NCI-H748 (cell line): Measurements from ENCODE around the gene CTXND1.
A peak's percentile ranks its signal among the peaks of the same experiment; 100 is the strongest.
"Not testable (repeated sequence)": the region's sequence is repeated elsewhere in the genome, so short reads cannot be mapped to it uniquely, and the experiment has no call there.

Experiments used
- DNase-seq: peaks from one replicate; lab custom pipeline; 2025; ENCODE audit not compliant: unreplicated experiment; lab: John Stamatoyannopoulos, UW

Gene CTXND1

DNA sequence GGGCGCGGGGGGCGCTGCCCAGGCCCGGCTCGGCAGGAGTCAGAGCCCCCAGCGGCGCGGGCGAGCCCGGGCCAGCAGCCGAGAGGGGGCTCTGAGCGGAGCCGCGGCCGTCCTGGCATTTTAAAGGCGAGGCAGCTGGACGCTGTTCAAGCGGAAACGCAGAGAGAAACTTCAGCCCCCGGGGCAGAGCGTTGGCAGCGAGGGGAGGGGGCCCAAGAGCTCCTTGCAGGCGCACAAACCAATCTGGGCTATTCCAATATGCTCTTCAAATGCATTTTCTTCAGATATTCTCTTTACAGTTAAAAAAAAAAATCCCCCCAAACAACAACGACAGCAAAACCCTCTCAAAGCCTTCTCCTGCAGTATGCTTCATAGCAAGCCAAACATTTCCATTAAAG is at the start of gene CTXND1:
Gene CTXND1, minus strand, starts transcription at position 93 of the 398 bp plus-strand sequence. CDS start 50,264 bp downstream, outside the sequence.
- DNase-seq = peak; percentile 6

DNA sequence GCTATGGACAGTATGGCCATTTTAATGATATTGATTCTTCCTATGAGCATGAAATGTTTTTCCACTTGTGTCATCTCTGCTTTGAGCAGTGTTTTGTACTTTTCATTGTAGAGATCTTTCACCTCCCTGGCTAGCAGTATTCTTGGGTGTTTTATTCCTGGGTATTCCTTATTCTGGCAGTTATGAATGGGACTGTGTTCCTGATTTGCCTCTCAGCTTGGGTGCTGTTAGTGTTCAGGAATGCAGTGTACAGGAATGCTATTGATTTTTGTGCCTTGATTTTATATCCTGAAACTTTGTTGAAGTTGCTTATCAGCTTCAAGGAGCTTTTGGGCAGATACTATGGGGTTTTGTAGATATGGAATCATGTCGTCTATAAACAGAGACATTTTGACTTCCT is 49.5 kb upstream of the CTXND1 start:
- no peak for DNase-seq

DNA sequence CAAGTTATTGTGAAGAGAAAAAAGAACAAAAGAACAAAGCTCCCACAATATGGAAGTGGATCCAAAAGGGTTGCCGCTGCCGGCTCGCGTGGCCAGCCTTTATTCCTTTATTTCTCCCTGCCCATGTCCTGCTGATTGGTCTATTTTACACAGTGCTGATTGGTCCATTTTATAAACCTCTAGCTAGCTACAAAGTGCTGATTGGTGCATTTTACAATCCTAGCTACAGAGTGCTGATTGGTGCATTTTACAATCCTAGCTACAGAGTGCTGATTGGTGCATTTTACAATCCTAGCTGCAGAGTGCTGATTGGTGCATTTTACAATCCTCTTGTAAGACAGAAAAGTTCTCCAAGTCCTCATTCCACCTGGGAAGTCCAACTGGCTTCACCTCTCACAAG is 43.8 kb upstream of the CTXND1 start:
- DNase-seq = not testable (repeated sequence)

DNA sequence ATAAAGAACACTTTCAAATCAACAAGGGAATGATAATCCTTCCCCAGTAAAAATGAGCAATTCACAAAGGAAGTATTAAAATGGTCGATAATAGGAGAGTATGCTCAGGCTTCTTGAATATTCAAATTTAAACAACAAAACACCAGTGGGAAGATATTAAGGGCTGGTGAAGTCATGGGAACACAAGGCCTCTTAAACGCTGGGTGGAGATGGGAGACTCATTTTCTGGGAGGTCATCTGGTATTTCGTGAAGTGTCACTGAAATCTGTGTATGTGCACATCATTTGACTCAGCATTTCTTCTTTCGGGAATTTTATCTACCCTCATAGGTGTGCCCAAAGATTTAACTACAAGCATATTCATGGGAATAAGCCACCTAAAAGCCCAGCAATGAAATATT is 40.1 kb upstream of the CTXND1 start:
- DNase-seq = no peak

DNA sequence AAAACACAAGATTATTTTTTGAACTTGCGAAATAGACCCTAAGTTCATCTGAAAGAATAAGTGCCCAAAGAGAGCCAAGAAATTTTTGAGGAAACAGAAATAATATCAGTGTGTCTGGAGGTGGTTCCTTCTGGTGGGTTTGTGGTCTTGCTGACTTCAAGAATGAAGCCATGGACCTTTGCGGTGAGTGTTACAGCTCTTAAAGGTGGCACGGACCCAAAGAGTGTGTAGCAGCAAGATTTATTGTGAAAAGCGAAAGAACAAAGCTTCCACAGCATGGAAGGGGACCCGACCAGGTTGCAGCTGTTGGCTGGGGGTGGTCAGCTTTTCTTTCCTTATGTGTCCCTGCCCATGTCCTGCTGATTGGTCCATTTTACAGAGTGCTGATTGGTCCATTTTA is 38.9 kb upstream of the CTXND1 start:
- DNase-seq = not testable (repeated sequence)

DNA sequence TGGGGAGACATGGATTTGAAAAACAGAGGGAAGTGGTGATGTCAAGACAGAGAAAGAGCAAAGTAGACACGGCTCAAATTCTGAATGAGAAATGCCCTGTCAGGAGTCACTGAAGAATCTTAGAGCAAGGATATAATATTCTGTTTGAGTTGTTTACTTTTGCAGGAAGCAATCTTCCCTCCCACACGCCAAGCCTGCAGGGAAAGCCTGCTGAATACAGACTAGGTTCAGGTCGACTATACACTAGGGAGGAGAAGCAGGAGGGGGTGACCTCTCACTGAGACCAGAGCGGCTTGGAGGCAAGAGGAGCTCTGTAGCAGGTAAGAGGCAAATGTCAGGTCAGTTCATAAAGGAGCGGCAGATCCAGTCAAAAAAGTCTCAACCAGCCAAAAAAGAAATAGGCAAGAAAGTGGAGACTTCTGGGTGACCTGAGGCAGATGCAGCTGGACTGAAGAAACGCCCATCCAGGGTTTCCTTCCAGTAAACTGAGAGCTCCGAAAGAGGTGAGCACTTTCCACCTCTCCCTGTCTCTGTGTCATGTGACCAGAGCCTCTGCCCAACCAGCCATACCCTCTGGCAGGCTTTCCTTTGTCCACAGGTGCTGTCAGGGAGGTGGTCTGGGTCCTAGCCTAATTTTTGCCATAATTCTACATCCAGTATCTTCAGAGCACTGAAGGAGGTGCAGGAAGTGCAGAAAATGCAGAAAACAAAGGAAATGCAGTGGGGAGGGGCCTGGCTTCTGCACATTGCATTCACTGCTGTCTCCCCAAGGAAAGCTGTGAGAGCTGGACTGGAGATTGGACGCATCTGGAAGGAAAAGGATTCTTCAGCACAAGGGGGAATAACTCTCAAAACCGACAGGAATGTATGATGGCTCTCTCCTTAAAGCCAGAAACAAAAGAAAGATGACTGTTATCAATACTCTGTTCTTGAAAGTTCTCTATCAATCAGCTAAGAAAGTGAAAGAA is 37.8 kb upstream of the CTXND1 start:
- DNase-seq = no peak

DNA sequence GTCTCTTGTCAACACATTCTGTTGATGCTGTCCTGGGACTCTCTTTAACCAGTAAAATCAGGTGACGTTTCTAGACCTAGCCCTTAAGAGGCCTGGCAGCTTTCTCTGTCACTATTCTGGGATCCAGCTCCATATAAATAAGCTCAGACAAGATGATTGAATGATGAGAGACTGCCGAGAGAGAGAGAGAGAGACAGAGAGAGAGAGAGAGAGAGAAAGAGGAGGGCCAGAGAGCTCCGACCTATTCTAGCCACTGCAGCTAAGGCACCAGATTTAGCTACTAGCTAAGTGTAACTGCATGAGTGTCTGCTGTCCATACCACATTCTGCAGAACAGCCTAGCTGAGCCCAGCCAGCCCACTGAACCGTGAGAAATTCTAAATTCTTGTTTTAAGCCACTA is 36.1 kb upstream of the CTXND1 start:
- DNase-seq = no peak

DNA sequence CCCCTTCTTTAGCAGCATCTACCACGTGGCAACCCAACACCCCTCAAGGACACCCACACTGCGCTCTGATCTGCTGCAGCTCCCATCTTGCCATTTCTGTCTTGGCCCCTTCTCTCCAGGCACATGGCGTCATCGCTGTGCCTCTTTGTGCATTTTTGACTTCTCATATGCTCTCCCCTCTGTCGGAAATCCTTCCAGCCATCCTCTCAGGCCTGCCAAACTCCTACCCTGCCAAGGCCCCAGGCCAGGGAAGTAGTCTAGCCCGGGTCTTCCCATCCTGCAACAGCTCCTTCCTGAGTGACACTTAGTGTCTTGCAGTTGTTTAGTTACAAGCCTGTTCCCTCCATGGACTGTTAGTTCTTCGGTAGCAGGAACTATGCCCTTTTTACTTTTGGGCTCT is 34.0 kb upstream of the CTXND1 start:
- DNase-seq = no peak

DNA sequence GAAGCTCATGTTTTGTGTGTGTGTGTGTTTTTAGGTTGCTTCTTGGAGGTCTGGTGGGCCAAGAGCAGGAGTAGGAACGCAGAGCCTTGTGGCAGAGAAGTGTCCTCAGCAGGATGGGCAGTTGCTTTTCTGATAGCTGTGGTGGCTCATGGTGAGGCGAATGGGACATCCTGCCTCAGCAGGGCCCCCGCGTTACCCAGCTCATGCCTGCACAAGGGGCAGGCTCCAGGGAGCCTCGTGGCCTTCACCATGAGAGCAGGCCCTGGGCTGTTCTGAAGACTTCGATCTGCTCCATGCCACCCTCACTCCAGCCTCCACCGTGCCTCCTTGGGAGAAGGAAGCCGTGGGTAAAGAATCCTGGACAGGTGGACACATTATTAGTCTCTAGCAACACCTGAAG is 33.4 kb upstream of the CTXND1 start:
- DNase-seq = no peak

DNA sequence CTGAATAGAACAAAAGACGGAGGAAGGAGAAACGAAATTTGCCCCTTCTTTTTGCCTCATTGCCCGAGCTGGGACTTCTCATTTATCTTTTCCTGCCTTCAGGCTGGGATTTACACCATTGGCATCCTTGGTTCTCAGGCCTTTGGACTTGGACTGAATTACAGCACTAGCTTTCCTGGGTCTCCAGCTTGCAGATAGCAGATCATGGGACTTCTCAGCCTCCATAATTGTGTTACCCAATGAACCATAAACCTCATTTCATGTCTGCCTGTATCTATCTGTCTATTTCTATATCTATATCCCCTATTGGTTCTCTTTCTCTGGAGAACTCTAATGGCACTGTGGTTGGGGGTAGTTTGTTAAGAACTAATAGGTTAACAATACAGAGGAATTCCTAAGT is 31.5 kb upstream of the CTXND1 start:
- no peak for DNase-seq

DNA sequence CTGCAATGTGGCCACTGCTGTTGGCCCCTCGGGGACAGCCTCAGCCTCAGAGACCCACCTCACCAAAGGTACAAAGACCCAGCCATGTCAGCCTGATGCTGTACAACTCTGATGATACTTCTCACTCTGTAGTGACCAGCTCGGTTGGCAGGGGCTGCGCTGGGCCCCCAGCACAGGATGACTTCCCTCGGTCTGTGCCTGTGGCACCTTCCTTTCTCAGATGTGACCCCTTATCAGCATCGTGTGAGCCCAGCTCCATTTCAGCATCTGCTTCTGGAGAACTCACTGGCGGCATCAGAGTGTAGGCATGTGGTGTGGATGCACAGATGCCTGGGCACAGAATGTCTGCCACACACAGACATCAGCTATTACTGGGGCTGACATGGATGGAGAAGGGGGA is 25.1 kb upstream of the CTXND1 start:
- DNase-seq = no peak

DNA sequence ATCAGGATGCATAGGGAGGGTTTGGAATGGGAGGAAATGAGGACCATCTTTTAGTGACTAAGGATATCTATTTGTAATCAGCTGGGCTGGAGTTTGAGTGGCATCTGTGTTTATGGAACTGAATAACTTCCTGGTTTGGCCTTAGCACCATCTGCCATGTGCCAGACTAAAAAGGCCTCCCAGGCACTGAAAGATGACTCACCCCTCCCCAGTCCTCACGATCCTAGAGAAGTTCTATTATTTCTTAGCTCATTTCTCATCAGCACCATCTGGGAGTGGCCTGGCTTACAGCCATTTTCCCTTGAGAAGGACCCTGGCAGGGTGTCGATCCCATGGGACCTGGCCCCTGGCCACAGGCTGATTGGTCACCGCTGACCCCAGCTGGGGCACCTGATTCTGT is 23.9 kb upstream of the CTXND1 start:
- no peak for DNase-seq

DNA sequence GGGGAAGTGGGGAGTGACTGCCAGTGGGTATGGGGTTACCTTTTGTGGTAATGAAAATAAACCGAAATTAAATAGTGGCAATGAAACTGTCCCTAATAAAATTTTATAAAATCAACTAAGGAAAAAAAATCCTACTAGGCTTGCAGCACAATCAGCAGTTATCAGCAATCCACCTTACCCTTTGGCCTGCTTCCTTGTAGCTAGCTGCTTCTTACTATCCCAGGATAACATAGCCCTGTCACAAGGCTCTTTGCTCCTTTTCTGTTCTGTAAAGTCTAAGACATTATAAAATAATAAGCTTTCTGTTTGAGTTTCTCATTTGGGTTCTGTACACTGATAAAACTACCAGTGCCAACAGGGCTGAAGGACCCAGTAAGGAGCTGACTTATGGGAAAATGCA is 23.0 kb upstream of the CTXND1 start:
- no peak for DNase-seq

DNA sequence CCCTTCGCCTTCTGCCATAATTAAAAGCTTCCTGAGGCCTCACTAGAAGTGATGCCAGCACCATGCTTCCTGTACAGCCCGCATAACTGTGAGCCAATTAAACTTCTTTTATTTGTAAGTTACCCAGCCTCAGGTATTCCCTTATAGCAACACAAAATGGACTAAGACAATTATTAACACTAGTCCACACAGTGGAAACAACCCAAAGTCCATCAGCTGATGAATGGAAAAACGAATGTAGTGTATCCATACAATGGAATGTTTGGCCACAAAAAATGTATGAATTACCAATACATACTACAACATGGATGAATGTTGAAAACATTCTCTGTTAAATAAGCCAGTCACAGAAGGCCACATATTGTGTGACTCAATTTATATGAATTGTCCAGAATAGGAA is 22.5 kb upstream of the CTXND1 start:
- no peak for DNase-seq

DNA sequence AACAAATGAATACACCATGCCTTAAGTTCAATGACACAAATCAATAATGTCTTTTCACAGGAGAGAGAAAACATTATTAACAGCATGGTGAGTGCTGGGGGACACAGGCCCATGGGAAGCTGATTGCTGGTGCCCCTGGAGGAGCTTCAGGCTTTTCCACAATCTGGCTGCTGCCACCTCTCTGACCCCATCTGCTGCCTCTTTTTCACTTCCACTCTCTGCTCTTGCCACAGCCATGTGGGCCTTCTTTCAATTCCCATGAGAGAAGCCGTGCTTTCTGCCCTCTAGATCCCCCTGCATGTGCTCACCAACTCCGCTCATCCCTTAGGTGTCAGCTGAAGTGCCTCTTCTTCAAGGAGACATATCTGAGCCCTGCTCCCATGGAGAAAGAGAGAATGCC is 21.0 kb upstream of the CTXND1 start:
- DNase-seq = no peak

DNA sequence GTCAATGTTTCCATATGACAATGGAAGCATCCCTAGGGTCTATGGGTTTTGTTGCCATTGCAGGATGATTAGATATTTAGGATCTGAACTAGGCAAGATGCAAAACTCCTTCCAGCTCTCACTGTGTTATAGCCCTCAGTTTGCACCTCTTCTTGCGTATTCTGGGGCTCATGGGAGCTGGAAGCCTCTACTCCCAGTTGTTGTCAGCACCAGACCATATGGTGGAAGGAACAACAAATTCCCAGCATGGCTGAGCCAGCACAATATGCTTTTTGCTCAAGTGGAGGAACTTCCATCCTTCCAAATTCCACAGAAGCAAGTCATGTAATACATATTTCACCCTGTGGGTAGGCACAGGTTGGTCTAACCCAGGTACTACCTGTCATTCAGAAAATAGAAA is 18.5 kb upstream of the CTXND1 start:
- DNase-seq = no peak

DNA sequence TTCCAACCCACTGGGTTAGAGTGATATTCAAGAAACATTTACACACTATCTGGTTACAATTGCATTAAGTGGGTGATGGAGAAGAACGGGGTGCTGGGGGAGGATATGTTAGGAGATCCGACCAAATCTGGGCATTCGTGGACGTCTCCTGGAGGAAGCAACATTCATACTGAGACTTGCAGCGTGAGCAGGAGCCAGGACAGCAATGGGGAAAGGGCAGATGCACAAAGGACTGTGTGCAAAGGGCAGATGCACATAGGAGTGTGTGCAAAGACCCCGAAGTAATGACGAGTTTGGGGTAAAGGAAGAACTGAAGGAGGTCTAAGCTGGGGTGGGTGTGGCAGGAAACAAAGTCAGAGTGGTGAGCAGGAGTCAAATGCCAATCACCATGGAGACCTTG is 16.1 kb upstream of the CTXND1 start:
- no peak for DNase-seq

DNA sequence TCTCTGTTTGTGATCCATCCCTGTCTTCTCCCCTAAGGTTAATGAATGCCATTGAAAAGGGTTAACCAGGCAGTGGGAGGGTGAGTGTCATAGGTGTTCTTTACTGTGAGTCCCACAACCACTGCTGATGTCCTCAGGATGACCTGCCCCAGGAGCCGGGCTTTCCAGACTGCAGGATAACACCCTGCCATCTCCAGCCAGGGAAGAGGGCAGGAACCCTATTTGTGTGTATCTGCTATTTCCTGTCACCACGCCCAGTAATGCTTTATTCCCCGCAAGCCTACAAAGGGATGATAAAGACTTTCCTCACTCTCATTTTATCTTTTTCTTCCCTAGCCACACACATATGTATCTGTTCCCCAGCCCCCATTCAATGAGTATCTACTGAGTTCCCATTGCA is 15.6 kb upstream of the CTXND1 start:
- no peak for DNase-seq

DNA sequence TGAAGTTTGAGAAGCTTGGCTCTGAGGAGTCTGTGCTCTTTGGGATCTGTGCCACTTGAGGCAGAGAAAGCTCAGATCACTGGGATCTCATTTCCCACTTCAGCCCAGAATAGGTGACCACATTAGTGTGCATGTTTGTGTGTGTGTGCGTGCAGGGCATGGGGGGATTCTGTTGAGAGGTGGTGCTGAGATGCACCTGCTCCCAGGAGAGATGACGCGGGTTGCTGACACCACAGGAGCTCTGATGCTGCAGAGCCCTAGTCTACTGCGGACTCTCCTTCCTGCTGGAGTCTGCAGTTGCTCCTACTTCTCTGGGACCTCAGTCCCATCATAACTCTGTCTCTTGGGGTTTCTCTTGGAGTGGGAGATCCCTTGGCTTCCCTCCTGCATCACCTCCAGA is 14.7 kb upstream of the CTXND1 start:
- DNase-seq = no peak

DNA sequence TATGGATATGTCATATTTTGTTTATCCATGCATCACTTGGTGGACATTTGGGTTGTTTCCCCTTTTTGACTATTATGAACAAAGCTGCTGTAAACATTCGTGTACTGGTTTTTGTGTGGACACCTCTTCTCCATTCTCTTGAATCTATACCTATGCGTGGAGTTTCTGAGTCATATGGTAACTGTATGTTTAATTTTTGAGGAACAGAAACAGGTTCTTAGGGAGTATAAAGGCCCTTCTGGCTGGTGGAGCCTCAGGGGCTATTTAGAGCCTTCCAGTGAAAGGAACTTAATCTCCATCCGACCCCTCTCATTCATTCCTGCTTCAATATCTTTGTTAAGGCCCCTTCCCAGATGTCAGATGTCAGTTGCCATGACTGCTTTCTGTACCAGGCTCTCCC is 14.1 kb upstream of the CTXND1 start:
- DNase-seq = no peak

DNA sequence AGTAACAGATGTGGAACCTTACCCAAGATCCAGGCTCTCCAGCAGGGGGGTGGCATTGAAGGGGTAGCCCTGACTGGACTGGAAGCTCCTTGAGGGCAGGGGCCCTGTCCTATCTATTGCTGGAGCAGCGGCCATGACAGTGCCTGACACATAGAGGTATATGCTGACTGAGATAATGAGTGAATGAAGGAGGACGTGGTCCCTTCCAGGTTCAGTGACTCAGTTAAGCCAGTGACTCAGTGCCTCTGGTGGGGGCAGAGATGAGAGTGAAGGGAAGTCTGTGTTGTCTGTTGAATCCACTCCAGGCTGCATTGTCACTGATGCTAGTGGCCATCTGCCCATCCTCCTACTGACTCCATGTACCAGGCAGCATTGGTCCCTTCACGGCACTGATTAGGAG is 13.0 kb upstream of the CTXND1 start:
- no peak for DNase-seq

DNA sequence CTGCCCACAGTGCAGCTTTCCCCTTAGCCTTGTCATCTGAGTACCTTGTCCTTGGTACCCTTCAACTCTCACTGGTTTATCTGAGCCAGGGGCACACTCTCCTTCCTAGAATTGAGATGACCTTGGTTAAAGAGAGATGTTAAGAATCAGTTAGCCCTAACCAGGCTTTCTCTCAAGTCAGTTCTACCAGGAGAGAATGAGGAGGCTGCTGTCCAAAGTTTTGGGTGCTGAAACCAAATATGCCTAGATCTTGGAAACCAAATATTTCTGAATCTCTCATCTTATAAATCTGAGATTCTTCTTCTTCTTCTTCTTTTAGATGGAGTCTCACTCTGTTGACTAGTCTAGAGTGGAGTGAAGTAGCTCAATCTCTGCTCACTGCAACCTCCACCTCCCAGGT is 12.0 kb upstream of the CTXND1 start:
- DNase-seq = no peak

DNA sequence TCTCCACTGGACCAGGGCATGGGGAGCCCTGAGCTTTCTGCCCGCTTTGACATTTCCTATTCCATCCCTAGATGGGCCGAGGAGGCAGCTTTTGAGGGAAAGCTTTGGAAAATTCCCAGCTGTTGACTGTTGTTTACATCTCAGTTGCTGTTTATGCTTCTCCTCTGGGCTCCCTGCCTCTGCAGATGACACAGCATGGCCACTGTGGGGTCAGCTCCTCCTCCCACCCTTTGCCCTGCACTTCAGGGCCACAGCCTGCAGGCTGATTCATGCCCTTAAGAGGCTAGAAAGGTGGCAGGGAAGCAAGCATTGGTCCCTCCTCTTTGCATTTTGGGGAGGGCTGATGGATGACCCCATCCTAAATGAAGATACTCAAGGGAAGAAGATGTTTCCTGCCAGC is 8.5 kb upstream of the CTXND1 start:
- no peak for DNase-seq
